Measurements from ENCODE around the gene PLEKHO2.

- TF ChIP-seq CTCF (IDR thresholded peaks at IDR 0.05) (no peak), POLR2A (IDR thresholded peaks at IDR 0.05) (no peak)
Observed at GRCh38 chr15:64824929-64825430, 16.7 kb upstream of the PLEKHO2 start.
